AG08396 (cell line): ENCODE measurements around the gene PPARD.
"Not testable (repeated sequence)": the region's sequence is repeated elsewhere in the genome, so short reads cannot be mapped to it uniquely, and the experiment has no call there.

Experiments used
- DNase-seq: peaks from one replicate; pipeline ENCODE4 v3.0.0; 2012; ENCODE audit warnings: low spot score, mixed read lengths

PPARD gene

GRCh38 chr6:35438378-35439065, 96.2 kb downstream of the PPARD start:
- not testable (repeated sequence) for DNase-seq

GRCh38 chr6:35439308-35439707, 97.0 kb downstream of the PPARD start:
- DNase-seq: no peak

DNA sequence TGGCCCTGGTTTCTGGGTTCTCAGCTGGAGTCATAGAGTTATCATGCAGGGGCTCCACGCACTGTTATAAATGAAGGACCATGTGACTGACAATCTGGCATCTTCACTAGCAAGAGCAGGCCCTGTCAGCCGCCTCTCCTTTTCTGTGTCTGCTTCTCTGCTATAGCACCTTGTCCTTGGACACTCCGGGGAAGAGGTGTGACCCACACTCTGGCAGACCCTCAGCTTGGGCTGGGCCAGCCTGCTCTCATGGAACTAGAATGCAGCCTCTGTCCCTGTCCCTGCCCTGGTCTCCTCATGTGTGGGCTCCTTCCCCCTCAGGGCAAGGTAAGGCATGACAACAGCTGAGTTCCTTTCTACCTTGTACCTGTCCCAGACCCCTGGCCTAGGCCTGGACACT, 98.8 kb downstream of the PPARD start:
- DNase-seq: no peak

DNA sequence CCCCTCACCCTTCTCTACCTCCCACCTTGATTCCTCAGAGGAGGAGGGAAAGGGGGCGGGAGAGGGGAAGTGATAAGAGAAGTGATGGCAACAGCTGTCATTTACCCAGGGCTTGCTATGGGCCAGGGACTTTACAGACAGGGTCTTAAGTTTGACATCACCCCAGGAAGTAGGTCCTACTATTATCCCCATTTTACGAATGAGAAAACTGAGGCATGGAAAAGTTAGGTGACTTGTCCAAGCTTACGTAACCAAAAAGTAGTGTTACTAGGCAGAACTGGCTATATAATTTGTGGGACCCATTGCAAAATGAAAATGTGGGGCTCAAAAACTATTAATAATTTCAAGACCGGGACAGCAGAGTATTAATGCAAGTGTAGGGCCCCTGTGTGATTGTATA, 99.3 kb downstream of the PPARD start:
- DNase-seq: no peak

DNA sequence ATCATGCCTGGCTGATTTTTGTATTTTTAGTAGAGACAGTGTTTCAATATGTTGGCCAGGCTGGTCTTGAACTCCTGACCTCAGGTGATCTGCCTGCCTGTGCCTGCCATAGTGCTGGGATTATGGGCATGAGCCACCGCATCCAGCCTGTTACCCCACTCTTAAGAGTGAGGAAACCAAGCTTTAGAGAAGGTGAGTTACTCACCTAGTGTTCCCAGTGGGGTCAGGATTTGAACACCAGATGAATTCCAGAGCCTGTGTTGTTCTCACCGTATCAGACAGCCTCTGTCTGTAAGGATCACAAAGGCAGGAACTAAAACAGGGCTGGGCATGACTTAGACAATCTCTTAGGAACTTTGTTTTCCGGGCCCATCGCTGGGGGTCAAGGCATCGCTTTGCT, 100.3 kb downstream of the PPARD start:
- DNase-seq: no peak

DNA sequence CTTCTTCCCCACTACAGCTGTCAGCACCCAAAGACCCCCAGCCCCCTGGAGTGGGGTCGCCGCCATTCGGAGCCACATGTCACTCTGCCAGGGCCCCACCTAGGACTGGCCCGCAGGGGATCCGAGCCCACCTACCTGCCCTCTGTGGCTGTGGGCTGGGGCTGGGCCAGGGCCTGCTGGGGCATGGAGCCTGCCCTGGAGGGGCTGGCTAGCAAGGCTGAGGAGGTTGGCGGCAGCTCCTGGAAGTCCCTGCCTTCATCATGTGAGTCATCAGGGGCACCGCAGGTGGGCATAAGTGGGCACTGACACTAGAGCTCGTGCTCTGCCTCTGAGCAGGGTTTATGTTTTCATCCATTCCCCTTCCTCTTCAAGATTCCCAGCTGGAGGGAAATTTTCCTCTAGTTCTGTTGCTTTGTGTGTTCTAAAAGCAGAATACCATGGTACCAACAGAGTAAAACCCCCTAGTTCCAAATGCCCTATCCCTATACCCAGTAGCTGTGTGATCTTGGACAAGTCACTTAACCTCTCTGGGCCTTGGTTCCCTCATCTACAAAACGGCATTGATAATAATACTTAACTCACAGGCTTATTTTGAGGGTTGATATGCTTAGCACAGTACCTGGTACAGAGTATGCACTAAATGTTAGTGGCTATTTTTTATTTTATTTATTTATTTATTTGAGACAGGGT, 101.1 kb downstream of the PPARD start:
- DNase-seq: no peak

DNA sequence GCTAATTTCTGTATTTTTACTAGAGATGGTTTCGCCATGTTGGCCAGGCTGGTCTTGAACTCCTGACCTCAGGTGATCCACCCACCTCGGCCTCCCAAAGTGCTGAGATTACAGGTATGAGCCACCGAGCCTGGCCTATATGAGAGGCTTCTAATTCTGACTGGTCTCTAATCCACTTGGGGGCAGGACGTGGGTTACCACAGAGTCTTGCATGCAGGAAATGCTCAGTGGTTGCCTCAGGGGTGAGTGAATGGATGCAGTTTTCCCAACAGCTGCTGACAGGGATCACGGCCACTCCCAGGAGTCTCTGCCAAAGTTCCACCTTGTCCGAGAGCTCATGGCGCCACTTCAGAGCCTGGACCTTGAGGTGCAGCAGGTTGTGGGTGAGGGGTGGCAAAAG, 103.3 kb downstream of the PPARD start:
- DNase-seq: no peak

GRCh38 chr6:35448191-35448590, 105.8 kb downstream of the PPARD start:
- no peak for DNase-seq

- peak; percentile 89 for DNase-seq
Observed at GRCh38 chr6:35449287-35449881, 107.0 kb downstream of the PPARD start.

- DNase-seq: no peak
Observed at GRCh38 chr6:35451354-35452182, 109.2 kb downstream of the PPARD start.

GRCh38 chr6:35452183-35453090, 110.1 kb downstream of the PPARD start, which contains the start of gene FANCE:
FANCE (plus strand) TSS chr6:35452338; CDS start chr6:35452546, 208 bp downstream.
- peak; percentile 98 for DNase-seq

- no peak for DNase-seq
Observed at GRCh38 chr6:35453236-35453635, 110.9 kb downstream of the PPARD start.

DNA sequence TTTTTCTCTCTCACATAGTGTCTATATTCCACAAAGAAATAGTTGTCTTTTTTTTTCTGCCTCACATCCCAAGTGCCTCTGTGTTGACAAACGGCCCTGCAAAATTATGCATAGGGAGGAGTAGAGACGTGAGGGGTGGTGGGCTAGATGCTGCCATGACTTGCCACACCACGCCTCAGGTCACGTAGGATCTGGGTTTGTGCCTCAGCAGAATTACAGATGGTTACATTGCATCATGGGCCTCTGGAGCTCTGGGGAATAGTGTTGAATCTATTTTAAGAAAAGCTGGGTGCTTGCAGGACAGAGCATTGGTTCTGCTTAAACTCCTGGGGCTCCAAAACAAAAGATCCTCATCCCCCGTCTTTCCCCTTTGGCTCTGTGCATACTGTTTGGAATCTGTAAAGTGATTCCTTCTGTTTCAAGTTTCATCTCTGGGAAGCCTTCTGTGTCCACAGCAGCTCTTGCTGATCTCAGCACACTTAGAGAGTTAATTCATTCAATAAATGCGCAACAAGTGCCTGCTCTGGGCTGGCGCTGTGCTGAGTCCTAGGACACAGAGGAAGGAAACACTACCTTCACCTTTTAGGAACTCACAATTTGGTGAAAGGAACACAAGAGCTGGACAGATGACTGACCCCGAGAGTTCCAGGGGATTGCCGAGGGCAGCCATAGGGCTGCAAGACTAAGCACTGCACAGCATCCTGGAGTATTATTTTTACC, 112.2 kb downstream of the PPARD start:
- DNase-seq: no peak

- DNase-seq: no peak
Observed at GRCh38 chr6:35457907-35458306, 115.5 kb downstream of the PPARD start.

GRCh38 chr6:35461270-35461669, 118.9 kb downstream of the PPARD start:
- DNase-seq: no peak

DNA sequence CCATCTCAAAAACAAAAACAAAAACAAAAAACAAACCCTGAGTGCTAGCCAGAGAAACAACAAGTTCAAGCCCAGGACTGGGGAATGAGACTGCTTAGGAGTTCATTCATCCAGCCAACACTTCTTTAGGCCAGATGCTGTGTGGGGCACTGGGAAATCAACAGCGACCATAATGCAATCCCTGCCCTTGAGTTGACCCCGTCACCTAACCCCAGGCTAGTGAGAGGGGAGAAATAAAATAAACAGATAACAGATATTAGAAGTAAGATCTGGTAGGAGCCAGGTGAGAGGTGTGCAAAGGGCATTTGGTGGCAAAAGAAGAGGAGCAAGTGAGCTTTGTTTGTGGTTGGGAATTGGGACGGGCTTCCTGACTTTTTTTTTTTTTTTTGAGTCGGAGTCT, 120.9 kb downstream of the PPARD start:
- no peak for DNase-seq

- no peak for DNase-seq
Observed at GRCh38 chr6:35465646-35466045, 123.3 kb downstream of the PPARD start.

GRCh38 chr6:35468181-35468979, 126.0 kb downstream of the PPARD start, which contains the start of gene RPL10A:
RPL10A (plus strand) TSS chr6:35468401; CDS start chr6:35468435, 34 bp downstream.
- DNase-seq: peak; percentile 97

- DNase-seq: no peak
Observed at GRCh38 chr6:35468980-35469750, 126.8 kb downstream of the PPARD start.
